Effector memory CD4-positive, alpha-beta T cell (primary cell): ENCODE results near the gene PHACTR3.

ENCODE experiments used
- DNase-seq, 3 donors: peaks; one replicate each; pipeline ENCODE4 v3.0.0-alpha.2; 2020
- H3K27ac ChIP-seq: 2 replicates; pipeline ENCODE4 v1.7.0; 2013; ENCODE audit warnings: mild to moderate bottlenecking, low read length, moderate library complexity; ENCODE audit not compliant: insufficient read depth, poor library complexity, severe bottlenecking
- H3K27me3 ChIP-seq: replicated peaks from 2 replicates; pipeline ENCODE4 v1.7.0; 2013; ENCODE audit warnings: mild to moderate bottlenecking, low read length; ENCODE audit not compliant: insufficient read depth, control insufficient read depth, poor library complexity, severe bottlenecking
- H3K36me3 ChIP-seq: 2 replicates; pipeline ENCODE4 v1.7.0; 2013; ENCODE audit warnings: mild to moderate bottlenecking, low read length, moderate library complexity; ENCODE audit not compliant: control insufficient read depth, insufficient read depth
- H3K4me1 ChIP-seq: 2 replicates; pipeline ENCODE4 v1.7.0; 2013; ENCODE audit warnings: low read length, mild to moderate bottlenecking; ENCODE audit not compliant: control insufficient read depth, insufficient read depth, poor library complexity, severe bottlenecking
- H3K4me3 ChIP-seq: 2 replicates; pipeline ENCODE4 v1.7.0; 2013; ENCODE audit warnings: low read length, low read depth, mild to moderate bottlenecking; ENCODE audit not compliant: insufficient read depth, poor library complexity, severe bottlenecking
- H3K9me3 ChIP-seq: 2 replicates; pipeline ENCODE4 v1.7.0; 2013; ENCODE audit warnings: mild to moderate bottlenecking, low read length, moderate library complexity; ENCODE audit not compliant: control insufficient read depth

The PHACTR3 gene

GRCh38 chr20:59809630-59810448 lies 205.5 kb downstream of the PHACTR3 start:
- Histone ChIP-seq H3K9me3 (no peaks in the 10 kb centered on the region), H3K27me3 (no peaks in the 10 kb centered on the region), H3K4me1 (no peaks in the 10 kb centered on the region), H3K36me3 (no peaks in the 10 kb centered on the region), H3K27ac (no peak overlapping the region), H3K4me3 (no peak overlapping the region)
- no peak for DNase-seq

GRCh38 chr20:59810449-59811187 lies 206.3 kb downstream of the PHACTR3 start:
- H3K4me3 ChIP-seq = no peak overlapping the region
- H3K9me3 ChIP-seq = no peaks in the 10 kb centered on the region
- no peaks in the 10 kb centered on the region for H3K4me1 ChIP-seq
- H3K27ac ChIP-seq = no peak overlapping the region
- DNase-seq = no peak
- no peaks in the 10 kb centered on the region for H3K36me3 ChIP-seq
- no peaks in the 10 kb centered on the region for H3K27me3 ChIP-seq

GRCh38 chr20:59811681-59812171 lies 207.4 kb downstream of the PHACTR3 start:
- Histone ChIP-seq H3K27me3 (no peaks in the 10 kb centered on the region), H3K4me3 (no peak overlapping the region), H3K36me3 (no peaks in the 10 kb centered on the region), H3K9me3 (no peaks in the 10 kb centered on the region), H3K4me1 (no peaks in the 10 kb centered on the region), H3K27ac (no peak overlapping the region)
- DNase-seq = no peak

- Histone ChIP-seq H3K27me3 (no peaks in the 10 kb centered on the region), H3K4me3 (no peak overlapping the region), H3K9me3 (no peaks in the 10 kb centered on the region), H3K27ac (no peak overlapping the region), H3K36me3 (no peaks in the 10 kb centered on the region), H3K4me1 (no peaks in the 10 kb centered on the region)
- DNase-seq = no peak
Observed at GRCh38 chr20:59812286-59813125, 208.2 kb downstream of the PHACTR3 start.

GRCh38 chr20:59813126-59813947 lies 209.0 kb downstream of the PHACTR3 start:
- no peaks in the 10 kb centered on the region for H3K27me3 ChIP-seq
- no peak overlapping the region for H3K27ac ChIP-seq
- H3K4me1 ChIP-seq = no peaks in the 10 kb centered on the region
- no peak for DNase-seq
- no peaks in the 10 kb centered on the region for H3K9me3 ChIP-seq
- no peak overlapping the region for H3K4me3 ChIP-seq
- H3K36me3 ChIP-seq = no peaks in the 10 kb centered on the region

- H3K4me3 ChIP-seq = no peak overlapping the region
- no peaks in the 10 kb centered on the region for H3K36me3 ChIP-seq
- no peaks in the 10 kb centered on the region for H3K4me1 ChIP-seq
- H3K27ac ChIP-seq = no peak overlapping the region
- DNase-seq = no peak
- no peaks in the 10 kb centered on the region for H3K9me3 ChIP-seq
- no peaks in the 10 kb centered on the region for H3K27me3 ChIP-seq
Observed at GRCh38 chr20:59813948-59814839, 209.9 kb downstream of the PHACTR3 start.

- no peaks in the 10 kb centered on the region for H3K36me3 ChIP-seq
- no peaks in the 10 kb centered on the region for H3K9me3 ChIP-seq
- no peak for DNase-seq
- H3K27me3 ChIP-seq = no peaks in the 10 kb centered on the region
- H3K4me1 ChIP-seq = no peaks in the 10 kb centered on the region
- H3K4me3 ChIP-seq = no peak overlapping the region
- H3K27ac ChIP-seq = no peak overlapping the region
Observed at GRCh38 chr20:59814840-59815340, 210.6 kb downstream of the PHACTR3 start.

- Histone ChIP-seq H3K4me3 (no peak overlapping the region), H3K4me1 (no peaks in the 10 kb centered on the region), H3K27me3 (no peaks in the 10 kb centered on the region), H3K36me3 (no peaks in the 10 kb centered on the region), H3K9me3 (no peaks in the 10 kb centered on the region), H3K27ac (no peak overlapping the region)
- DNase-seq = no peak
Observed at GRCh38 chr20:59816146-59816738, 211.9 kb downstream of the PHACTR3 start.
